ENCODE results near the gene TMEM51. TPM values are rescaled to one million over a fixed set of nuclear protein-coding genes. Genes with fewer than 3 reads are reported as not detected.

The TMEM51 gene
- total RNA-seq, 2 experiments from 2014 or later = not detected

- Mint-ChIP-seq H3K36me3 (ENCODE audit: low read depth) (peaks cover 2% of the 10 kb centered on the region), H3K9me3 (peaks cover 6% of the 10 kb centered on the region), H3K4me1 (ENCODE audit: low read depth) (peaks cover 19% of the 10 kb centered on the region), H3K27ac (no peak overlapping the region), H3K27me3 (peaks cover 29% of the 10 kb centered on the region), H3K4me3 (no peak overlapping the region)
- DNase-seq (no peak), ATAC-seq (no peak)
- no peak for TF ChIP-seq CTCF (IDR thresholded peaks at IDR 0.05)
- CTCF ChIA-PET = no interaction called here
- POLR2A ChIA-PET = no interaction called here
- intact Hi-C loops (cut with micrococcal nuclease) = no loop called here
These were observed 25.3 kb downstream of the TMEM51 start for GRCh38 chr1:15178571-15179484.

DNA sequence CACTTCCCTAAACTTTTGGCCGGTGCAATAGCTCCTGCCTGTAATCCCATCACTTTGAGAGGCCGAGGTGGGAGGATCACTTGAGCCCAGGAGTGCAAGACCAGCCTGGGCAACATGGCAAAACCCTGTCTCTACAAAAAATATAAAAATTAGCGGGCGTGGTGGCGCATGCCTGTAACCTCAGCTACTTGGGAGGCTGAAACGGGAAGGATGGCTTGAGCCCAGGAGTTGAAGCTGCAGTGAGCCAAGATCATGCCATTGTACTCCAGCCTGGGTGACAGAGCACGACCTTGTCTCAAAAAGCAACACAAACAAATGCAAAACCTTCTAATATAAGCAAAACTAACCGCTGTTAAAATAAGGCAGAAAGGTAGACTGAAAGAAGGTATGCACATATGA, 25.9 kb downstream of the TMEM51 start:
- H3K36me3 Mint-ChIP-seq (ENCODE audit: low read depth) = peaks cover 2% of the 10 kb centered on the region
- H3K27me3 Mint-ChIP-seq = peaks cover 32% of the 10 kb centered on the region
- intact Hi-C loops (cut with micrococcal nuclease) = no loop called here
- peaks cover 13% of the 10 kb centered on the region for H3K4me1 Mint-ChIP-seq (ENCODE audit: low read depth)
- H3K9me3 Mint-ChIP-seq = peaks cover 6% of the 10 kb centered on the region
- no peak overlapping the region for H3K4me3 Mint-ChIP-seq
- CTCF ChIA-PET = no interaction called here
- DNase-seq = no peak
- ATAC-seq = no peak
- POLR2A ChIA-PET = no interaction called here
- no peak for TF ChIP-seq CTCF (IDR thresholded peaks at IDR 0.05)
- no peak overlapping the region for H3K27ac Mint-ChIP-seq

DNA sequence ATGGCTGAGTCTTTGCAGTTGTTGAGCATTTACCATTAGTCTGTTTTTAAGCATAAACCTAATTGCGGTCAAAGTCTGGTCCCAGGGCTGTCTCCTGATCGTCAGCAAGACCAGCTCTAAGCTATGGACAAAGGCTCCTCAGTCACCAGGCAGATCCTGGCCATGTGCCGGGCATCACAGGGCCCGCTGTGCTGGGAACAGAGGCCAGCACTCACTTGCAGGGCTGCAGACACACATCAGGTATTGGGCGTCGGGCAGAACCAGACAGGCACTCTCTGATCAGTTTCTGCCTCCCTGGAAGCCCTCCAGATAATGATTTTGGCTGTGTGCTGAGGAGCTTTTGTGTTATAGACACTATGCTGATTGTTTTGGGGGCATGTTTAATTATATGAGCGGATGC, 26.6 kb downstream of the TMEM51 start:
- no peak for ATAC-seq
- Mint-ChIP-seq H3K27ac (no peak overlapping the region), H3K4me1 (ENCODE audit: low read depth) (peaks cover 8% of the 10 kb centered on the region), H3K36me3 (ENCODE audit: low read depth) (peaks cover 2% of the 10 kb centered on the region), H3K9me3 (peaks cover 6% of the 10 kb centered on the region), H3K27me3 (peaks cover 32% of the 10 kb centered on the region), H3K4me3 (no peak overlapping the region)
- no peak for DNase-seq
- TF ChIP-seq CTCF (IDR thresholded peaks at IDR 0.05) = no peak
- POLR2A ChIA-PET = interaction anchor here (0.7 kb wide), 1 partner anchor 665 kb away, joined by 3 read pairs; no protein-coding TSS in a partner anchor
- intact Hi-C loops (cut with micrococcal nuclease) = no loop called here
- CTCF ChIA-PET = no interaction called here

GRCh38 chr1:15180945-15181523, 27.5 kb downstream of the TMEM51 start:
- CTCF ChIA-PET = no interaction called here
- no peaks in the 10 kb centered on the region for H3K36me3 Mint-ChIP-seq (ENCODE audit: low read depth)

More at GRCh38 chr1:15180945-15181523, 27.5 kb downstream of the TMEM51 start:
- Mint-ChIP-seq H3K9me3 (no peaks in the 10 kb centered on the region), H3K27me3 (peaks cover 27% of the 10 kb centered on the region), H3K27ac (no peak overlapping the region), H3K4me3 (no peak overlapping the region), H3K4me1 (ENCODE audit: low read depth) (peaks cover under 1% of the 10 kb centered on the region)
- TF ChIP-seq CTCF (IDR thresholded peaks at IDR 0.05) = no peak
- DNase-seq = no peak
- intact Hi-C loops (cut with micrococcal nuclease) = no loop called here
- no peak for ATAC-seq
- POLR2A ChIA-PET = no interaction called here
